Colonic mucosa (tissue), 4 donors: ENCODE measurements around the gene CDH24. TPM values are rescaled to one million over a fixed set of nuclear protein-coding genes. Genes with fewer than 3 reads are reported as not detected.

ENCODE experiments used
- DNase-seq: peaks from one replicate; pipeline ENCODE4 v3.0.0-alpha.2; 2020
- H3K27ac ChIP-seq: fragments of 200-600 bp; one replicate; pipeline ENCODE4 v1.8.0; 2021
- H3K27me3 ChIP-seq: fragments of 200-600 bp; one replicate; pipeline ENCODE4 v1.8.0; 2021
- H3K36me3 ChIP-seq: fragments of 200-600 bp; one replicate; pipeline ENCODE4 v1.8.0; 2021
- H3K4me1 ChIP-seq: fragments of 200-600 bp; one replicate; pipeline ENCODE4 v1.8.0; 2021; ENCODE audit warnings: mild to moderate bottlenecking
- H3K4me3 ChIP-seq: fragments of 200-600 bp; one replicate; pipeline ENCODE4 v1.8.0; 2021
- H3K9ac ChIP-seq, 2 donors: one replicate each; pipeline ENCODE4 v1.7.0; 2013; ENCODE audit warnings: control low read depth in 2 of 2, low read depth in 2 of 2, low read length in 2 of 2
- H3K9me3 ChIP-seq: fragments of 200-600 bp; one replicate; pipeline ENCODE4 v1.8.0; 2021
- intact Hi-C: fragments of 100-400 bp; cut with DNase I; formaldehyde crosslinking; loops from one replicate; pipeline ENCODE4 v1.14.1; 2022
- total RNA-seq, 2 donors: library from RNA; stranded (reverse); fragmentation: NEBNext Ultra II Directional in 1 of 2; extraction: Animal tissue kit (Norgen Biotek cat#: 25700) in 1 of 2; gene quantifications; one replicate each; pipeline ENCODE4 v1.2.1, GENCODE V29; 2021
- TF ChIP-seq, protein P1 (sequence below): fragments of 200-600 bp; IDR thresholded peaks from one replicate; pipeline ENCODE4 v1.8.0; 2022; ENCODE audit warnings: antibody characterized with exemption, mild to moderate bottlenecking
- donor health status: healthy.
- donor health status: DM: no; HTN: no; CAD: no.
- donor health status: DM: no; HTN: no; CAD: no.

CDH24 gene
- total RNA-seq, 2 donors from 2014 or later, result 4.4 to 11.4 TPM

- no peak overlapping the region for H3K27ac ChIP-seq
- intact Hi-C loops, result no loop called here
- no peaks in the 10 kb centered on the region for H3K36me3 ChIP-seq
- no peaks in the 10 kb centered on the region for H3K27me3 ChIP-seq
- H3K9me3 ChIP-seq, result no peaks in the 10 kb centered on the region
- DNase-seq, result no peak
- H3K4me3 ChIP-seq, result no peak overlapping the region
- H3K9ac ChIP-seq, result no peak overlapping the region
- TF ChIP-seq, protein P1, sequence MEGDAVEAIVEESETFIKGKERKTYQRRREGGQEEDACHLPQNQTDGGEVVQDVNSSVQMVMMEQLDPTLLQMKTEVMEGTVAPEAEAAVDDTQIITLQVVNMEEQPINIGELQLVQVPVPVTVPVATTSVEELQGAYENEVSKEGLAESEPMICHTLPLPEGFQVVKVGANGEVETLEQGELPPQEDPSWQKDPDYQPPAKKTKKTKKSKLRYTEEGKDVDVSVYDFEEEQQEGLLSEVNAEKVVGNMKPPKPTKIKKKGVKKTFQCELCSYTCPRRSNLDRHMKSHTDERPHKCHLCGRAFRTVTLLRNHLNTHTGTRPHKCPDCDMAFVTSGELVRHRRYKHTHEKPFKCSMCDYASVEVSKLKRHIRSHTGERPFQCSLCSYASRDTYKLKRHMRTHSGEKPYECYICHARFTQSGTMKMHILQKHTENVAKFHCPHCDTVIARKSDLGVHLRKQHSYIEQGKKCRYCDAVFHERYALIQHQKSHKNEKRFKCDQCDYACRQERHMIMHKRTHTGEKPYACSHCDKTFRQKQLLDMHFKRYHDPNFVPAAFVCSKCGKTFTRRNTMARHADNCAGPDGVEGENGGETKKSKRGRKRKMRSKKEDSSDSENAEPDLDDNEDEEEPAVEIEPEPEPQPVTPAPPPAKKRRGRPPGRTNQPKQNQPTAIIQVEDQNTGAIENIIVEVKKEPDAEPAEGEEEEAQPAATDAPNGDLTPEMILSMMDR, result no peak
- H3K4me1 ChIP-seq, result no peaks in the 10 kb centered on the region
These were observed 46.3 kb upstream of the CDH24 start for GRCh38 chr14:23103581-23103980.

DNA sequence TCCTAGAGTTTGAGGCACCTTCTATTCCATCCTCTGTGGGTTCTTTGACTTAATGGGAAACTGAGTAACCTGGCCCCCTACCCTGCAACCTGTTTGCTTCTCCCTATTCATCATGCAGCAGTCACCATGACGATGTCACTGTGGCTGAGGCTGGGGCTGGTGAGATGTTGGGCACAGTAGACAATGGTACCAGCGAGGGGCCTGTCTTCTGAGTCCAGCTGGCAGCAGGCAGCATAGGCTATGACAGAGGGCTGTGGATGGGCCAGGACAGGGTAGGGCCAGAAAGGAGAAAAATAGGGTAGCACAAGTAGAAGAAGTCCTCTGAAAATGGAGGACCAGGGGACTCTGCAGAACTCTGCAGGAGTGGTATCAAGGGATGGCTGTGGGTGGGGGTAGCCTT lies 45.5 kb upstream of the CDH24 start:
- TF ChIP-seq, protein P1, result no peak
- Histone ChIP-seq H3K9ac (no peak overlapping the region), H3K27me3 (no peaks in the 10 kb centered on the region), H3K4me1 (no peaks in the 10 kb centered on the region), H3K4me3 (no peak overlapping the region), H3K36me3 (no peaks in the 10 kb centered on the region), H3K9me3 (no peaks in the 10 kb centered on the region), H3K27ac (no peak overlapping the region)
- DNase-seq, result no peak
- intact Hi-C loops, result no loop called here

DNA sequence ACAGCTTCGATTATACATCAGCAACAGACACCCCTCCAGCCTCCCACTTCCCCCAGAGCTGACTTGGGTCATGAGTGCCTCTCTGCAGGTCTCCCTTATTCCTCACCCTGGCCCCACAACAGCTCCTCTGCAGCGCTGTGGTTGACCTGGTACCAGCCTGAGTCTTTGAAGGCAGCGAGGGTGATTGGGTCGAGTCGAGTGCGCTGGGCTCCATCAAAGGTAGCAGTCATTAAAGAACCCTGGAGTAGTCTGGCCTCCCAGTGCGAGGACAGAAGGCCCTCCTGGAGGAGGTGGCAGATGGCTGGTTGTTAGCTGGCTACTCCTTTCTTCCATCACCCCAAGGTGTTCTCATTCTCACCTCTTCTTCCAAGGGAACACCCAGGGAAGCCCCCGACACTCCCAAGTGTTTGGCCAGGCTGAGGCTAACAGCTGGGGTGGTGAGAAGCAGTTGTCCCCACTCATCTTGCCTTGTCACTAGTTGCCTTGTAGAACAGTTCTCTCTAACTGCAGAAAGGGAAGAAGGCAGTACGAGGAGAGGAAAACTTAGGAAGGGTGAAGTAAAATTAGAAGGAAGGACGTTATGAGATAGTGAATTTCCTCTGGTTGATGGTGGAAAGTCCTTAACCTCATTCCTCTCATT lies 44.8 kb upstream of the CDH24 start:
- no peaks in the 10 kb centered on the region for H3K36me3 ChIP-seq
- H3K27me3 ChIP-seq, result no peaks in the 10 kb centered on the region
- H3K9me3 ChIP-seq, result no peaks in the 10 kb centered on the region
- no peak overlapping the region for H3K27ac ChIP-seq
- H3K4me3 ChIP-seq, result no peak overlapping the region
- intact Hi-C loops, result no loop called here
- TF ChIP-seq, protein P1, result no peak
- no peaks in the 10 kb centered on the region for H3K4me1 ChIP-seq
- no peak for DNase-seq
- H3K9ac ChIP-seq, result no peak overlapping the region

GRCh38 chr14:23101213-23101970 lies 44.1 kb upstream of the CDH24 start:
- Histone ChIP-seq H3K27ac (no peak overlapping the region), H3K4me1 (no peaks in the 10 kb centered on the region), H3K36me3 (no peaks in the 10 kb centered on the region), H3K27me3 (no peaks in the 10 kb centered on the region), H3K9ac (peak overlapping the region in 1 of 2 donors; percentile 17), H3K9me3 (no peaks in the 10 kb centered on the region), H3K4me3 (no peak overlapping the region)
- intact Hi-C loops, result no loop called here
- no peak for DNase-seq
- TF ChIP-seq, protein P1, result no peak

DNA sequence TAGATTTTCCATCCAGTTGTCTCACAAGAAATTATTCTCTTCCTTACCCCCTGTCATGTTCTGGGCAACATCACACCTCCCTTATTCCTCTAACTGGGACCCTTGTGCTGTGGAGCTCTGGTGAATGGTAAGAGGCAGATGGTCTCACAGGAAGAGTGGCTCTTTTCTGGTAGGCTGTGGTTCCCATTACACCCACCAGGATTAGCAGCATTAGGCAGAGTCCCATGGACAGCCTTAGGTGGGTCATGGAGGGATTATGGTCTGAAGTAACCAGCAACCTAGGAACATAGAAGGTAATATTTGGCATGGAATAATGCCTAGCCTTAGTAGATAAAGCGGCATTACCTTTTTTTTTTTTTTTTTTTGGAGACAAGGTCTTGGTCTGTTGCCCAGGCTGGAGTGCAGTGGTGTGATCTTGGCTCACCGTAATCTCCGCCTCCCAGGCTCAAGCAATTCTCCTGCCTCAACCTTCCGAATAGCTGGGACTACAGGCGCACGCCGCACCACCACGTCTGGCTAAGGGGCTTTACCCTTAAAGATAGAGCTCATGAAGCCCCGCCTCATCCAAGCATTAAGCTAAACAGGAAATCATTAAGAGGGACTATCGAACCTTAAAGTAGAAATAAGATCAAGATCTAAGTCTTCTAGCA lies 42.0 kb upstream of the CDH24 start:
- intact Hi-C loops, result no loop called here
- Histone ChIP-seq H3K9ac (no peak overlapping the region), H3K9me3 (no peaks in the 10 kb centered on the region), H3K27ac (no peak overlapping the region), H3K4me3 (no peak overlapping the region), H3K27me3 (no peaks in the 10 kb centered on the region), H3K36me3 (no peaks in the 10 kb centered on the region), H3K4me1 (no peaks in the 10 kb centered on the region)
- no peak for DNase-seq
- TF ChIP-seq, protein P1, result no peak
